ENCODE data around the gene SLC35F4. TPM values are rescaled to one million over a fixed set of nuclear protein-coding genes. Genes with fewer than 3 reads are reported as not detected.

SLC35F4 gene
- total RNA-seq, 6 donors from 2014 or later: not detected

- no peaks in the 10 kb centered on the region for H3K9me3 ChIP-seq
- H3K36me3 ChIP-seq: no peaks in the 10 kb centered on the region
- no peak for TF ChIP-seq POLR2AphosphoS5 (IDR thresholded peaks at IDR 0.05)
- TF ChIP-seq EP300 (IDR thresholded peaks at IDR 0.05): no peak
- TF ChIP-seq POLR2A (IDR thresholded peaks at IDR 0.05): no peak
- 86 to 96% methylated on average over 3 of the region's 3 CpGs for WGBS, 2 donors
- H3K4me3 ChIP-seq: no peak overlapping the region
- DNase-seq (no peak), ATAC-seq (ENCODE audit: low FRiP score in 2 of 2) (no peak)
- no peaks in the 10 kb centered on the region for H3K4me1 ChIP-seq
- no peak overlapping the region for H3K27ac ChIP-seq
- H3K27me3 ChIP-seq: no peaks in the 10 kb centered on the region
Measured at GRCh38 chr14:57834961-57835360, 30.9 kb downstream of the SLC35F4 start.

DNA sequence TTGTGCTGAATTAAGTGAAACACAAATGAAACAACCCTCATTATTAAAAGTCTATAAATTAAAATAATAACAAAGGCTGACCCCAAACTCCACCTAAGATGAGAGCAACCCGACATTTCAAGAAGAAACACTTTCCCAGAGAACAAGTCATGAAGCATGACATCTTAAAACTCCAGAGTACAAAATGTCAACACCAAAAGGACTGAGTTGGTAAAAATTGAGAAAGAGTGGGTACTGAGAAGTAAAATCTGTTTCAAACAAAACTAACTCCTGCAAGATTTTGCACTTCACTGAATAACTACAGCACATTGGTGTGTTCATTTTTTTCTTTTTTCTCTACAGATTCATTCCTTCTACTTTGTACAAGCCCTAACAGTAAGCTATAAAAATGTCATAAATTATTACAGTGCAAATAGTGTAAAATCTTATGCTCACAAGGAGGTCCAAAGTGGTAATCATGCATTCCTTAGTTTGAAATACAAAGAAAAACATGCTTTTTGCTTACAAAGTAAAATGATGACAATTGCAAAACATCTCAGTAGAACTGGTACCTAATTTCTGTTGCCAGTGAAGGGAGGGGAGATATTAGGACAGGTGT lies 31.8 kb downstream of the SLC35F4 start:
- Histone ChIP-seq H3K4me3 (no peak overlapping the region), H3K36me3 (no peaks in the 10 kb centered on the region), H3K4me1 (no peaks in the 10 kb centered on the region), H3K27me3 (no peaks in the 10 kb centered on the region), H3K27ac (no peak overlapping the region), H3K9me3 (no peaks in the 10 kb centered on the region)
- TF ChIP-seq POLR2A (IDR thresholded peaks at IDR 0.05): no peak
- TF ChIP-seq, protein P1, sequence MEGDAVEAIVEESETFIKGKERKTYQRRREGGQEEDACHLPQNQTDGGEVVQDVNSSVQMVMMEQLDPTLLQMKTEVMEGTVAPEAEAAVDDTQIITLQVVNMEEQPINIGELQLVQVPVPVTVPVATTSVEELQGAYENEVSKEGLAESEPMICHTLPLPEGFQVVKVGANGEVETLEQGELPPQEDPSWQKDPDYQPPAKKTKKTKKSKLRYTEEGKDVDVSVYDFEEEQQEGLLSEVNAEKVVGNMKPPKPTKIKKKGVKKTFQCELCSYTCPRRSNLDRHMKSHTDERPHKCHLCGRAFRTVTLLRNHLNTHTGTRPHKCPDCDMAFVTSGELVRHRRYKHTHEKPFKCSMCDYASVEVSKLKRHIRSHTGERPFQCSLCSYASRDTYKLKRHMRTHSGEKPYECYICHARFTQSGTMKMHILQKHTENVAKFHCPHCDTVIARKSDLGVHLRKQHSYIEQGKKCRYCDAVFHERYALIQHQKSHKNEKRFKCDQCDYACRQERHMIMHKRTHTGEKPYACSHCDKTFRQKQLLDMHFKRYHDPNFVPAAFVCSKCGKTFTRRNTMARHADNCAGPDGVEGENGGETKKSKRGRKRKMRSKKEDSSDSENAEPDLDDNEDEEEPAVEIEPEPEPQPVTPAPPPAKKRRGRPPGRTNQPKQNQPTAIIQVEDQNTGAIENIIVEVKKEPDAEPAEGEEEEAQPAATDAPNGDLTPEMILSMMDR (IDR thresholded peaks at IDR 0.05): no peak
- no peak for TF ChIP-seq EP300 (IDR thresholded peaks at IDR 0.05)
- no peak for TF ChIP-seq POLR2AphosphoS5 (IDR thresholded peaks at IDR 0.05)
- 0 to 21% methylated on average over 1 of the region's 1 CpG for WGBS, 2 donors
- DNase-seq (no peak), ATAC-seq (ENCODE audit: low FRiP score in 2 of 2) (no peak)

DNA sequence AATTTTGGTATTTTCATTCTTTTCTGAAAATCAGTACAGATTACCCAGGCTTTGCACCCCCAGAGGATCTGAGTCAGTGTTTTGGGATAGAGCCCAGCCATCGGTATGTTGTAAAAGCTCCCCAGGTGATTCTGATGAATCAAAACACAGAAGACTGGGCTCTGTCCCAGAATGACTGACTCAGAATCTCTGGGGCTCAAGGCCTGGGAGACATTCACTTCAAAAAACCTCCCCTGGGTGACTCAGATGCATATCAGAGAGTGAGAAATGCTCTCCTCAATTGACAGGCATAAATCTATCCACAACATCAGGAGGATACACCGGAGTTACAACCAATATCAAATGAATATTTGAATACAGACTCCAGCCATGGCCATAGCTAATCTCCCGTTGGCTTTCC lies 32.6 kb downstream of the SLC35F4 start:
- Histone ChIP-seq H3K4me1 (no peaks in the 10 kb centered on the region), H3K9me3 (no peaks in the 10 kb centered on the region), H3K36me3 (no peaks in the 10 kb centered on the region), H3K27ac (no peak overlapping the region), H3K27me3 (no peaks in the 10 kb centered on the region), H3K4me3 (no peak overlapping the region)
- ATAC-seq (ENCODE audit: low FRiP score in 2 of 2) (peak; percentile 11 to 85), DNase-seq (no peak)
- no peak for TF ChIP-seq POLR2AphosphoS5 (IDR thresholded peaks at IDR 0.05)
- no peak for TF ChIP-seq POLR2A (IDR thresholded peaks at IDR 0.05)
- TF ChIP-seq EP300 (IDR thresholded peaks at IDR 0.05): no peak
- TF ChIP-seq, protein P1 (IDR thresholded peaks at IDR 0.05): no peak
- 61 to 62% methylated on average over 3 of the region's 3 CpGs for WGBS, 2 donors

- no peaks in the 10 kb centered on the region for H3K36me3 ChIP-seq
- no peaks in the 10 kb centered on the region for H3K4me1 ChIP-seq
- no peak for DNase-seq
- no peaks in the 10 kb centered on the region for H3K9me3 ChIP-seq
- H3K4me3 ChIP-seq: no peak overlapping the region
- no peaks in the 10 kb centered on the region for H3K27me3 ChIP-seq
- peak in 1 of 2 donors; percentile 25 for ATAC-seq (ENCODE audit: low FRiP score in 2 of 2)
- WGBS, 2 donors: 12 to 17% methylated on average over 5 of the region's 5 CpGs
- H3K27ac ChIP-seq: no peak overlapping the region
- no peak for TF ChIP-seq POLR2A (IDR thresholded peaks at IDR 0.05)
- no peak for TF ChIP-seq EP300 (IDR thresholded peaks at IDR 0.05)
- no peak for TF ChIP-seq POLR2AphosphoS5 (IDR thresholded peaks at IDR 0.05)
- TF ChIP-seq, protein P1 (IDR thresholded peaks at IDR 0.05): no peak
Measured at GRCh38 chr14:57831981-57832380, 33.9 kb downstream of the SLC35F4 start.

DNA sequence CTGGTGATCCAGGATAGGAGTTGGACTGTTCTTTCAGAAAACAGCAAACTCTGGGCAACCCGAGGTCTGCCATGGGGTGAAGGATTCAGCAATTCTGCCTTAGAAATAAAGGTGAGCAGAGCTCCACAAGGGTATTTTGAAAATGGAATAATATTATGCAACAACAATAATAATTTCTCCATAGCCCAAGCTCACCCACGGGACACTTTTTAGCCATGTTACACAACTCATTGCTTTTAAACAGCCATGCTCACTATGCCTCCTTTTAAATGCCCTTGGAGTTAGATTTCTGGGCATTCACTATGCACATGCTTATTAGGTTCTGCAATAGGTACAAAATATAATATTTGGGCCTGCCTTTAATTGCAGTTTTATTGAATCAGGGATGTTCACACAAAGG lies 37.2 kb downstream of the SLC35F4 start:
- H3K27ac ChIP-seq: no peak overlapping the region
- no peak overlapping the region for H3K4me3 ChIP-seq
- TF ChIP-seq, protein P1 (IDR thresholded peaks at IDR 0.05): no peak
- TF ChIP-seq POLR2AphosphoS5 (IDR thresholded peaks at IDR 0.05) (no peak), EP300 (IDR thresholded peaks at IDR 0.05) (no peak), POLR2A (IDR thresholded peaks at IDR 0.05) (no peak)
- H3K36me3 ChIP-seq: no peaks in the 10 kb centered on the region
- no peaks in the 10 kb centered on the region for H3K9me3 ChIP-seq
- ATAC-seq (ENCODE audit: low FRiP score in 2 of 2): no peak
- 68 to 70% methylated on average over 2 of the region's 2 CpGs for WGBS, 2 donors
- no peak for DNase-seq
- H3K27me3 ChIP-seq: no peaks in the 10 kb centered on the region
- no peaks in the 10 kb centered on the region for H3K4me1 ChIP-seq

Data from upper lobe of left lung (tissue), 6 donors.